WTC11 (cell line): ENCODE results near the gene ACTG2. TPM values are rescaled to one million over a fixed set of nuclear protein-coding genes. Genes with fewer than 3 reads are reported as not detected.
A peak's percentile ranks its signal among the peaks of the same experiment; 100 is the strongest.

ENCODE experiments used
- ATAC-seq: fragments of 200-7000 bp; cut with Tn5 transposase; 2 replicates; pipeline ENCODE4 v1.10.0; 2021; ENCODE audit warnings: mild to moderate bottlenecking, moderate library complexity
- CTCF ChIA-PET: fragments of 300-600 bp; sonication (Branson Sonifier 250); formaldehyde crosslinking; loops from one replicate; lab custom pipeline; 2021; ENCODE audit warnings: antibody characterized with exemption; lab: Charles Lee
- POLR2A ChIA-PET: fragments of 350-600 bp; sonication (Branson Sonifier 250); formaldehyde crosslinking; loops from one replicate; lab custom pipeline; 2021; ENCODE audit warnings: antibody characterized with exemption; lab: Charles Lee
- DNase-seq: peaks from one replicate; pipeline ENCODE4 v3.0.0; 2021; ENCODE audit warnings: low spot score
- H3K27ac Mint-ChIP-seq: 2 replicates; pipeline ENCODE4 v1.8.0; 2021; ENCODE audit warnings: mixed read lengths
- H3K27me3 Mint-ChIP-seq: 2 replicates; pipeline ENCODE4 v1.8.0; 2021; ENCODE audit warnings: low read depth, mild to moderate bottlenecking, moderate library complexity, mixed read lengths
- H3K36me3 Mint-ChIP-seq: 2 replicates; pipeline ENCODE4 v1.8.0; 2021; ENCODE audit warnings: mixed read lengths
- H3K4me1 Mint-ChIP-seq: 2 replicates; pipeline ENCODE4 v1.8.0; 2022; ENCODE audit warnings: mixed read lengths
- H3K4me3 Mint-ChIP-seq: 2 replicates; pipeline ENCODE4 v1.8.0; 2021; ENCODE audit warnings: mild to moderate bottlenecking, moderate library complexity, mixed read lengths
- H3K9me3 Mint-ChIP-seq: 2 replicates; pipeline ENCODE4 v1.8.0; 2021; ENCODE audit warnings: mixed read lengths
- ATF3 ChIP-seq: sonication (generic); formaldehyde crosslinking; conservative IDR thresholded peaks from 2 replicates; pipeline ENCODE4 v1.8.1; 2022; ENCODE audit warnings: mild to moderate bottlenecking, missing genetic modification reagents
- E2F5 ChIP-seq: sonication (generic); formaldehyde crosslinking; IDR thresholded peaks from 2 replicates; pipeline ENCODE4 v1.8.1; 2022; ENCODE audit warnings: mild to moderate bottlenecking, moderate library complexity, missing genetic modification reagents
- ERG ChIP-seq: fragments of 250-450 bp; sonication (Bioruptor Pico); IDR thresholded peaks from 2 replicates; pipeline ENCODE4 v1.8.0; 2021; ENCODE audit warnings: mild to moderate bottlenecking
- FOXP1 ChIP-seq: sonication (generic); formaldehyde crosslinking; IDR thresholded peaks from 2 replicates; pipeline ENCODE4 v1.8.0; 2022; ENCODE audit warnings: missing genetic modification reagents, mild to moderate bottlenecking, moderate library complexity, borderline replicate concordance
- GABPB1 ChIP-seq: sonication (generic); formaldehyde crosslinking; IDR thresholded peaks from 2 replicates; pipeline ENCODE4 v1.8.1; 2023; ENCODE audit warnings: mild to moderate bottlenecking, missing genetic modification reagents
- KAT7 ChIP-seq: sonication (generic); formaldehyde crosslinking; IDR thresholded peaks from 2 replicates; pipeline ENCODE4 v1.8.1; 2023; ENCODE audit warnings: missing genetic modification reagents, mild to moderate bottlenecking, borderline replicate concordance
- MXD4 ChIP-seq: fragments of 250-450 bp; sonication (Bioruptor Pico); IDR thresholded peaks from 2 replicates; pipeline ENCODE4 v1.8.0; 2021; ENCODE audit warnings: mild to moderate bottlenecking, moderate library complexity, borderline replicate concordance
- MYBL2 ChIP-seq: sonication (generic); formaldehyde crosslinking; IDR thresholded peaks from 2 replicates; pipeline ENCODE4 v1.8.1; 2023; ENCODE audit warnings: mild to moderate bottlenecking, moderate library complexity, missing genetic modification reagents
- OVOL2 ChIP-seq: fragments of 250-450 bp; sonication (Bioruptor Pico); IDR thresholded peaks from 2 replicates; pipeline ENCODE4 v1.9.0; 2021; ENCODE audit warnings: mild to moderate bottlenecking, borderline replicate concordance
- SP1 ChIP-seq: sonication (generic); formaldehyde crosslinking; conservative IDR thresholded peaks from 2 replicates; pipeline ENCODE4 v1.8.1; 2022; ENCODE audit warnings: missing genetic modification reagents
- TEAD1 ChIP-seq: sonication (generic); formaldehyde crosslinking; IDR thresholded peaks from 2 replicates; pipeline ENCODE4 v1.8.0; 2022; ENCODE audit warnings: mild to moderate bottlenecking, missing genetic modification reagents
- TEAD4 ChIP-seq: sonication (generic); formaldehyde crosslinking; IDR thresholded peaks from 2 replicates; pipeline ENCODE4 v1.8.0; 2022; ENCODE audit warnings: mild to moderate bottlenecking, missing genetic modification reagents
- ZNF138 ChIP-seq: sonication (generic); formaldehyde crosslinking; conservative IDR thresholded peaks from 2 replicates; pipeline ENCODE4 v1.8.1; 2022; ENCODE audit warnings: mild to moderate bottlenecking, moderate library complexity, missing genetic modification reagents
- ZNF263 ChIP-seq: sonication (generic); formaldehyde crosslinking; IDR thresholded peaks from 2 replicates; pipeline ENCODE4 v1.8.1; 2022; ENCODE audit warnings: low read depth, mild to moderate bottlenecking, moderate library complexity, missing genetic modification reagents
- ZNF423 ChIP-seq: fragments of 250-450 bp; sonication (Bioruptor Pico); IDR thresholded peaks from 2 replicates; pipeline ENCODE4 v2.1.2; 2022; ENCODE audit warnings: mild to moderate bottlenecking, moderate library complexity
- total RNA-seq: library from RNA; stranded (reverse); gene quantifications from 3 replicates; pipeline ENCODE4 v1.2.3, GENCODE V29; 2021
- TF ChIP-seq, protein P1 (sequence below): sonication (generic); formaldehyde crosslinking; IDR thresholded peaks from 2 replicates; pipeline ENCODE4 v1.8.0; 2022; ENCODE audit warnings: missing genetic modification reagents
- TF ChIP-seq, protein P2 (sequence below): fragments of 250-450 bp; sonication (Bioruptor Pico); IDR thresholded peaks from 2 replicates; pipeline ENCODE4 v1.9.0; 2021; ENCODE audit warnings: moderate library complexity, mild to moderate bottlenecking, inconsistent platforms, borderline replicate concordance

The ACTG2 gene
- total RNA-seq, 1 experiment from 2014 or later, result 2.7 TPM

DNA sequence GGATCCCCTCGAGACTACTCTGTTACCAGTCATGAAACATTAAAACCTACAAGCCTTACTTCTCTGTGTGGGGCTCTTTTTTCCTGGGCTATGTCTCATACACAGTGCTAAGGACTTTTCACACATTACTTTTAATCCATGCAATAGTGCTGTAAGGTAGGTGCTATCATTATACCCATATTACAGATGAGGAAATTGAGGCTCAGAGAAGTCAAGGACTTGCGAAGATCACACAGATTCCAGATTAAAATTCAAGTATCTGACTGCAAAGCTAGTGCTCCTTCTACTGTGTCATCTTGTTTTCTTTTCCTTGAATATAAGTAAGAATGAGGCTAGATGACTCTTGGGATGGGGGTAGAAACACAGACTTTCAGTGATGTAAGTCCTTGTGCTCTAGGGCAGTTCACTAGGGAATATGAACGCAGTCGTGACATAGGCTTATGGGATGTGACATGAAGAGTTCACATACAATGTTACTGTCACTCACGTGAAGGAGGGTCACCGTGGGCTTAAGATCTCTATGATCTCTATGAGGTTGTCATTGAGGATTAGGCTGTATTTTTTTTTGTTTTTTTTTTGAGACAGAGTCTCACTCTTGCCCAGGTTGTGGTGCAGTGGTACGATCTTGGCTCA, 26.9 kb downstream of the ACTG2 start:
- no peaks in the 10 kb centered on the region for H3K9me3 Mint-ChIP-seq
- no peak for DNase-seq
- peaks cover 6% of the 10 kb centered on the region for H3K4me1 Mint-ChIP-seq
- TF ChIP-seq FOXP1 (CRISPR knock-in tag) (no peak), MXD4 (no peak), ERG (CRISPR knock-in tag) (no peak), ZNF263 (CRISPR knock-in tag) (no peak), E2F5 (CRISPR knock-in tag) (no peak), ZNF423 (CRISPR knock-in tag) (no peak)
- ATAC-seq, result no peak
- ChIA-PET CTCF (no interaction called here), POLR2A (no interaction called here)
- no peaks in the 10 kb centered on the region for H3K36me3 Mint-ChIP-seq
- H3K27me3 Mint-ChIP-seq, result peaks cover 30% of the 10 kb centered on the region
- H3K4me3 Mint-ChIP-seq, result no peak overlapping the region
- H3K27ac Mint-ChIP-seq, result no peak overlapping the region

DNA sequence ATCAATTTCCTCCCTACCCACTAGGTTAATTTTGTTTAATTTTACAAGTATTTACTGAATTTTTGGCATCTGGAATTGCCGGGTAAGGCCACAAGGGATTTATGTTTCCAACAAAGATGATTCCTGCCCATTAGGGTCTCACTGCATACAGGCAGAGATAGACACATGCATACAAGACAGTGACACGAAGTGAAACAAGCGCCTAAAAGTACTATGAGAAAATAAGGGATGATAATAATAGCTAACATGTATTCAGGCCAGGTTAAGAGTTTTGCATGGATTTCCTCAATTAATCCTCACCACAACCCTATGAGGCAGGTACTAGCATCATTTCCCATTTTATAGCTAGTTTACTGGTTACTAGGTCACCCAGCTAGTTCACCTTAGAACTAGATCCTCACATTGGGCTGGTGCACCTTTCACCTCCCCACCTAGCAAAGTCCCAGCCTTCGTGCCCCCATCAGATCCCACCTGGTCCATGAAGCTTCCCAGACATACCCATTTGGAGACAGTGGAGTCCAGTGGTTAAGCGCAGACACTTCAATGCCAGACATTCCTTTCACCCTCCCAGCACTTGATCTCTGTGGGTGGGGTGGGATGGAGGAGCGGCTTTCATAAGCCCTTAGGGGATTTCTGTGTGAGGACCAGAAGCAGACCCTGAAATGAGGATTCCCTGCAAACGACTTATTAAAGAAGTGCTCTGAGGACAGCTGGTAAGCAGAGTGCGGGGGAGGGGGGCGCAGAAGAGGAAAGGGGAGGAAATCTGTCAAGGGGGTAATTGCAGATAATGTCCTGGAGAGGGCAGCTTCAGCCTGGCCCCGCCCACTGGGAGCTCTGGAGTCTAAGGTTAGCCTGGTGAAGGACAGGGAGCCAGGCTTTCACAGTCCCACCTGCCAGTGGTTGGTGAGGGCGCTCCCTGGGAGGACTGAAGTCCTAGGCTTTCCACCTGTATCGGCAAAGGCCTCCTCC, 28.1 kb downstream of the ACTG2 start:
- H3K27ac Mint-ChIP-seq, result no peak overlapping the region
- TF ChIP-seq SP1 (CRISPR knock-in tag), result peak; percentile 64
- TF ChIP-seq KAT7 (CRISPR knock-in tag), result no peak
- H3K27me3 Mint-ChIP-seq, result peaks cover 23% of the 10 kb centered on the region
- H3K4me3 Mint-ChIP-seq, result peak overlapping the region; percentile 39
- DNase-seq (peak; percentile 85), ATAC-seq (peak; percentile 99)
- H3K9me3 Mint-ChIP-seq, result no peaks in the 10 kb centered on the region
- no peaks in the 10 kb centered on the region for H3K36me3 Mint-ChIP-seq
- ChIA-PET CTCF (interaction anchor here (0.5 to 1.6 kb wide), 20 partner anchors 9 to 484 kb away, joined by 3 to 19 read pairs (median 3); partner anchors contain the start of genes MOB1A and TPRKB), POLR2A (interaction anchor here (0.7 kb wide), 1 partner anchor 30 kb away, joined by 3 read pairs; no protein-coding TSS in a partner anchor)
- peaks cover 7% of the 10 kb centered on the region for H3K4me1 Mint-ChIP-seq

- no peak for TF ChIP-seq TEAD4 (CRISPR knock-in tag)
- no peak for TF ChIP-seq OVOL2 (CRISPR knock-in tag)
- TF ChIP-seq ERG (CRISPR knock-in tag), result no peak
- no peak for TF ChIP-seq GABPB1 (CRISPR knock-in tag)
- TF ChIP-seq TEAD1 (CRISPR knock-in tag), result no peak
- TF ChIP-seq ZNF138 (CRISPR knock-in tag), result no peak
- Mint-ChIP-seq H3K36me3 (no peaks in the 10 kb centered on the region), H3K27ac (no peak overlapping the region), H3K9me3 (no peaks in the 10 kb centered on the region), H3K27me3 (peaks cover 17% of the 10 kb centered on the region), H3K4me1 (peaks cover 12% of the 10 kb centered on the region), H3K4me3 (no peak overlapping the region)
- CTCF ChIA-PET, result interaction anchor here (0.7 to 1.6 kb wide), 16 partner anchors 8 to 257 kb away, joined by 3 to 19 read pairs (median 4); partner anchors contain the start of genes MOB1A and TPRKB
- POLR2A ChIA-PET, result no interaction called here
- no peak for ATAC-seq
- DNase-seq, result no peak
Measured at GRCh38 chr2:73921581-73921980, 28.8 kb downstream of the ACTG2 start.

GRCh38 chr2:73922681-73923080, 29.9 kb downstream of the ACTG2 start:
- ChIA-PET CTCF (no interaction called here), POLR2A (no interaction called here)
- H3K9me3 Mint-ChIP-seq, result no peaks in the 10 kb centered on the region
- ATAC-seq (no peak), DNase-seq (no peak)
- H3K36me3 Mint-ChIP-seq, result no peaks in the 10 kb centered on the region
- no peak overlapping the region for H3K27ac Mint-ChIP-seq
- H3K4me3 Mint-ChIP-seq, result no peak overlapping the region
- H3K27me3 Mint-ChIP-seq, result peaks cover 17% of the 10 kb centered on the region
- H3K4me1 Mint-ChIP-seq, result peaks cover 13% of the 10 kb centered on the region
- TF ChIP-seq ATF3, result no peak
- TF ChIP-seq MYBL2 (CRISPR knock-in tag), result no peak
- TF ChIP-seq, protein P1, sequence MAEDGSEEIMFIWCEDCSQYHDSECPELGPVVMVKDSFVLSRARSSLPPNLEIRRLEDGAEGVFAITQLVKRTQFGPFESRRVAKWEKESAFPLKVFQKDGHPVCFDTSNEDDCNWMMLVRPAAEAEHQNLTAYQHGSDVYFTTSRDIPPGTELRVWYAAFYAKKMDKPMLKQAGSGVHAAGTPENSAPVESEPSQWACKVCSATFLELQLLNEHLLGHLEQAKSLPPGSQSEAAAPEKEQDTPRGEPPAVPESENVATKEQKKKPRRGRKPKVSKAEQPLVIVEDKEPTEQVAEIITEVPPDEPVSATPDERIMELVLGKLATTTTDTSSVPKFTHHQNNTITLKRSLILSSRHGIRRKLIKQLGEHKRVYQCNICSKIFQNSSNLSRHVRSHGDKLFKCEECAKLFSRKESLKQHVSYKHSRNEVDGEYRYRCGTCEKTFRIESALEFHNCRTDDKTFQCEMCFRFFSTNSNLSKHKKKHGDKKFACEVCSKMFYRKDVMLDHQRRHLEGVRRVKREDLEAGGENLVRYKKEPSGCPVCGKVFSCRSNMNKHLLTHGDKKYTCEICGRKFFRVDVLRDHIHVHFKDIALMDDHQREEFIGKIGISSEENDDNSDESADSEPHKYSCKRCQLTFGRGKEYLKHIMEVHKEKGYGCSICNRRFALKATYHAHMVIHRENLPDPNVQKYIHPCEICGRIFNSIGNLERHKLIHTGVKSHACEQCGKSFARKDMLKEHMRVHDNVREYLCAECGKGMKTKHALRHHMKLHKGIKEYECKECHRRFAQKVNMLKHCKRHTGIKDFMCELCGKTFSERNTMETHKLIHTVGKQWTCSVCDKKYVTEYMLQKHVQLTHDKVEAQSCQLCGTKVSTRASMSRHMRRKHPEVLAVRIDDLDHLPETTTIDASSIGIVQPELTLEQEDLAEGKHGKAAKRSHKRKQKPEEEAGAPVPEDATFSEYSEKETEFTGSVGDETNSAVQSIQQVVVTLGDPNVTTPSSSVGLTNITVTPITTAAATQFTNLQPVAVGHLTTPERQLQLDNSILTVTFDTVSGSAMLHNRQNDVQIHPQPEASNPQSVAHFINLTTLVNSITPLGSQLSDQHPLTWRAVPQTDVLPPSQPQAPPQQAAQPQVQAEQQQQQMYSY, result no peak
- TF ChIP-seq, protein P2, sequence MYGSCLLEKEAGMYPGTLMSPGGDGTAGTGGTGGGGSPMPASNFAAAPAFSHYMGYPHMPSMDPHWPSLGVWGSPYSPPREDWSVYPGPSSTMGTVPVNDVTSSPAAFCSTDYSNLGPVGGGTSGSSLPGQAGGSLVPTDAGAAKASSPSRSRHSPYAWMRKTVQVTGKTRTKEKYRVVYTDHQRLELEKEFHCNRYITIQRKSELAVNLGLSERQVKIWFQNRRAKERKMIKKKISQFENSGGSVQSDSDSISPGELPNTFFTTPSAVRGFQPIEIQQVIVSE (CRISPR knock-in tag), result no peak
